SU-DHL-6 (cell line): ENCODE results near the gene COPS8.

ENCODE experiments used
- CTCF ChIP-seq: fragments of 200-600 bp; sonication (generic); IDR thresholded peaks from one replicate; pipeline ENCODE4 v1.5.1; 2017; ENCODE audit warnings: antibody characterized with exemption, mild to moderate bottlenecking, low read length, moderate library complexity; ENCODE audit not compliant: insufficient read depth, poor library complexity, severe bottlenecking
- EZH2phosphoT487 ChIP-seq: fragments of 200-600 bp; sonication (generic), shearing (Covaris generic); conservative IDR thresholded peaks from 2 replicates; pipeline ENCODE4 v1.6.1; 2018; ENCODE audit warnings: mild to moderate bottlenecking, antibody characterized with exemption, low read length, moderate library complexity, mixed read lengths

GRCh38 chr2:237113026-237113795 is 27.5 kb downstream of the COPS8 start:
- TF ChIP-seq CTCF (no peak), EZH2phosphoT487 (no peak)
